Measurements from ENCODE around the gene BFSP2. TPM values are rescaled to one million over a fixed set of nuclear protein-coding genes. Genes with fewer than 3 reads are reported as not detected.
"Not testable (repeated sequence)": the region's sequence is repeated elsewhere in the genome, so short reads cannot be mapped to it uniquely, and the experiment has no call there.

The BFSP2 gene
- total RNA-seq, 1 donor from 2014 or later, result not detected

- no peak for ATAC-seq
- intact Hi-C loops (cut with DNase I), result no loop called here
- no peak for DNase-seq (ENCODE audit: low spot score)
Observed at GRCh38 chr3:133490468-133491351, 90.9 kb downstream of the BFSP2 start.

- ATAC-seq (no peak), DNase-seq (ENCODE audit: low spot score) (no peak)
- intact Hi-C loops (cut with DNase I), result no loop called here
Observed at GRCh38 chr3:133491481-133492059, 91.7 kb downstream of the BFSP2 start.

- DNase-seq (ENCODE audit: low spot score) (no peak), ATAC-seq (no peak)
- intact Hi-C loops (cut with DNase I), result no loop called here
Observed at GRCh38 chr3:133492159-133492741, 92.4 kb downstream of the BFSP2 start.

GRCh38 chr3:133494469-133494868 is 94.6 kb downstream of the BFSP2 start:
- DNase-seq (ENCODE audit: low spot score), result no peak
- intact Hi-C loops (cut with DNase I), result no loop called here
- no peak for ATAC-seq

GRCh38 chr3:133502542-133502941 is 102.7 kb downstream of the BFSP2 start:
- DNase-seq (ENCODE audit: low spot score); intact Hi-C loops (cut with DNase I); ATAC-seq: not testable (repeated sequence)

GRCh38 chr3:133503409-133503808 is 103.6 kb downstream of the BFSP2 start:
- ATAC-seq (no peak), DNase-seq (ENCODE audit: low spot score) (no peak)
- intact Hi-C loops (cut with DNase I), result no loop called here

GRCh38 chr3:133504736-133505135 is 104.9 kb downstream of the BFSP2 start:
- intact Hi-C loops (cut with DNase I), result no loop called here
- ATAC-seq (no peak), DNase-seq (ENCODE audit: low spot score) (no peak)

GRCh38 chr3:133505813-133506212 is 106.0 kb downstream of the BFSP2 start:
- DNase-seq (ENCODE audit: low spot score), result no peak
- ATAC-seq, result no peak
- intact Hi-C loops (cut with DNase I), result no loop called here

- DNase-seq (ENCODE audit: low spot score) (no peak), ATAC-seq (peak; percentile 82)
- intact Hi-C loops (cut with DNase I), result no loop called here
Observed at GRCh38 chr3:133506215-133506901, 106.5 kb downstream of the BFSP2 start.

- intact Hi-C loops (cut with DNase I), result no loop called here
- no peak for ATAC-seq
Observed at GRCh38 chr3:133509488-133509887, 109.6 kb downstream of the BFSP2 start.

GRCh38 chr3:133512416-133513089 is 112.7 kb downstream of the BFSP2 start:
- DNase-seq (ENCODE audit: low spot score), result no peak
- intact Hi-C loops (cut with DNase I), result no loop called here
- ATAC-seq, result no peak

More at GRCh38 chr3:133509488-133509887, 109.6 kb downstream of the BFSP2 start:
- DNase-seq (ENCODE audit: low spot score), result no peak

- intact Hi-C loops (cut with DNase I), result no loop called here
- ATAC-seq (no peak), DNase-seq (ENCODE audit: low spot score) (no peak)
Observed at GRCh38 chr3:133514418-133514817, 114.6 kb downstream of the BFSP2 start.

GRCh38 chr3:133515127-133515526 is 115.3 kb downstream of the BFSP2 start:
- intact Hi-C loops (cut with DNase I), result no loop called here

GRCh38 chr3:133520286-133520685 is 120.4 kb downstream of the BFSP2 start:
- ATAC-seq (no peak), DNase-seq (ENCODE audit: low spot score) (no peak)
- intact Hi-C loops (cut with DNase I), result no loop called here

More at GRCh38 chr3:133515127-133515526, 115.3 kb downstream of the BFSP2 start:
- DNase-seq (ENCODE audit: low spot score) (no peak), ATAC-seq (no peak)

GRCh38 chr3:133520938-133521337 is 121.1 kb downstream of the BFSP2 start:
- ATAC-seq; DNase-seq (ENCODE audit: low spot score); intact Hi-C loops (cut with DNase I): not testable (repeated sequence)

GRCh38 chr3:133521946-133522345 is 122.1 kb downstream of the BFSP2 start:
- no peak for ATAC-seq
- intact Hi-C loops (cut with DNase I), result no loop called here
- DNase-seq (ENCODE audit: low spot score), result no peak

GRCh38 chr3:133523758-133524157 is 123.9 kb downstream of the BFSP2 start:
- intact Hi-C loops (cut with DNase I); ATAC-seq; DNase-seq (ENCODE audit: low spot score): not testable (repeated sequence)
